DOHH2 (cell line): ENCODE measurements around the gene DDN.

Source experiments
- H3F3A ChIP-seq: fragments of 200-600 bp; sonication (generic), shearing (Covaris generic); 2 replicates; pipeline ENCODE4 v1.6.0; 2016; ENCODE audit warnings: antibody characterized with exemption, mild to moderate bottlenecking; ENCODE audit not compliant: control insufficient read depth, insufficient read depth
- H3K27ac ChIP-seq: fragments of 200-600 bp; sonication (generic); 2 replicates; pipeline ENCODE4 v1.5.1; 2014; ENCODE audit warnings: low read depth, mild to moderate bottlenecking, low read length, moderate library complexity
- H3K27me3 ChIP-seq: fragments of 200-600 bp; sonication (generic); 2 replicates; pipeline ENCODE4 v1.6.1; 2014; ENCODE audit warnings: mild to moderate bottlenecking, low read length, mixed read lengths; ENCODE audit not compliant: control insufficient read depth
- H3K36me3 ChIP-seq: fragments of 200-600 bp; sonication (generic); 2 replicates; pipeline ENCODE4 v1.6.1; 2014; ENCODE audit warnings: mild to moderate bottlenecking, low read length, moderate library complexity, mixed read lengths; ENCODE audit not compliant: control insufficient read depth
- H3K4me1 ChIP-seq: fragments of 200-600 bp; sonication (generic); 2 replicates; pipeline ENCODE4 v1.6.1; 2014; ENCODE audit warnings: mild to moderate bottlenecking, low read length, mixed read lengths; ENCODE audit not compliant: control insufficient read depth
- H3K4me2 ChIP-seq: fragments of 200-600 bp; sonication (generic); 2 replicates; pipeline ENCODE4 v1.6.0; 2014; ENCODE audit warnings: mild to moderate bottlenecking, low read length, moderate library complexity
- H3K4me3 ChIP-seq: fragments of 200-600 bp; sonication (generic); 2 replicates; pipeline ENCODE4 v1.5.1; 2014; ENCODE audit warnings: mild to moderate bottlenecking, low read length, mixed read lengths
- H3K79me2 ChIP-seq: fragments of 200-600 bp; sonication (generic); 2 replicates; pipeline ENCODE4 v1.6.1; 2014; ENCODE audit warnings: mild to moderate bottlenecking, low read length, mixed read lengths; ENCODE audit not compliant: control insufficient read depth
- H3K9me2 ChIP-seq: fragments of 200-600 bp; sonication (generic); replicated peaks from 2 replicates; pipeline ENCODE4 v1.6.1; 2014; ENCODE audit warnings: mild to moderate bottlenecking, low read length, mixed read lengths; ENCODE audit not compliant: control insufficient read depth
- H3K9me3 ChIP-seq: fragments of 200-600 bp; sonication (generic); 2 replicates; pipeline ENCODE4 v1.6.1; 2014; ENCODE audit warnings: antibody characterized with exemption, low read length, mixed read lengths; ENCODE audit not compliant: control insufficient read depth, insufficient read depth
- H4K20me1 ChIP-seq: fragments of 200-600 bp; sonication (generic); 2 replicates; pipeline ENCODE4 v1.6.0; 2014; ENCODE audit warnings: low read depth, mild to moderate bottlenecking, antibody characterized with exemption, low read length, moderate library complexity; ENCODE audit not compliant: control insufficient read depth, insufficient read depth
- EZH2phosphoT487 ChIP-seq: fragments of 200-600 bp; sonication (generic); IDR thresholded peaks from 2 replicates; pipeline ENCODE4 v1.6.1; 2017; ENCODE audit warnings: borderline replicate concordance, mild to moderate bottlenecking, antibody characterized with exemption, low read length, moderate library complexity, mixed read lengths
- TF ChIP-seq, protein P1 (sequence below): fragments of 200-600 bp; sonication (generic); IDR thresholded peaks from one replicate; pipeline ENCODE4 v1.5.1; 2014; ENCODE audit warnings: antibody characterized with exemption, mild to moderate bottlenecking, low read depth, low read length; ENCODE audit not compliant: poor library complexity, severe bottlenecking

DDN gene

DNA sequence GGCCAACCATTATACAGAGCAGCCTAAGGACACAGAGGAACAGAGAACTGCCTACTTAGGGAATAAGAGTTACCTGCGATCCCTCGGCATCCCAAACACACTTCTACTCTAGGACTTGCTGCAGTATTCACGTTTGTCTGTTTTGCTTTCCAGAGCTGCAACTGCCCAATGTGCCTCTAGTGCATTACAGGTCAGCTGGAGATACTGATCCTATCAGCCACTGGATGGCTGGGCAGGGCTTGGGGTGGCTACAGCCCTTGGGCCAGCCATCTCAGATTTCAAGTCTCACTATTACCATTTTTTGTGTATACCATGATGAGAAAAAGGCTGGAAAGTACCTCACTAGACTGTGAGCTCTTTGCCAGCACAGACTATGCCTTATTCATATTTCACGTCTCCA, 46.5 kb downstream of the DDN start:
- TF ChIP-seq, protein P1, sequence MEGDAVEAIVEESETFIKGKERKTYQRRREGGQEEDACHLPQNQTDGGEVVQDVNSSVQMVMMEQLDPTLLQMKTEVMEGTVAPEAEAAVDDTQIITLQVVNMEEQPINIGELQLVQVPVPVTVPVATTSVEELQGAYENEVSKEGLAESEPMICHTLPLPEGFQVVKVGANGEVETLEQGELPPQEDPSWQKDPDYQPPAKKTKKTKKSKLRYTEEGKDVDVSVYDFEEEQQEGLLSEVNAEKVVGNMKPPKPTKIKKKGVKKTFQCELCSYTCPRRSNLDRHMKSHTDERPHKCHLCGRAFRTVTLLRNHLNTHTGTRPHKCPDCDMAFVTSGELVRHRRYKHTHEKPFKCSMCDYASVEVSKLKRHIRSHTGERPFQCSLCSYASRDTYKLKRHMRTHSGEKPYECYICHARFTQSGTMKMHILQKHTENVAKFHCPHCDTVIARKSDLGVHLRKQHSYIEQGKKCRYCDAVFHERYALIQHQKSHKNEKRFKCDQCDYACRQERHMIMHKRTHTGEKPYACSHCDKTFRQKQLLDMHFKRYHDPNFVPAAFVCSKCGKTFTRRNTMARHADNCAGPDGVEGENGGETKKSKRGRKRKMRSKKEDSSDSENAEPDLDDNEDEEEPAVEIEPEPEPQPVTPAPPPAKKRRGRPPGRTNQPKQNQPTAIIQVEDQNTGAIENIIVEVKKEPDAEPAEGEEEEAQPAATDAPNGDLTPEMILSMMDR, result no peak
- no peak for TF ChIP-seq EZH2phosphoT487
- Histone ChIP-seq H3K4me1 (peaks cover 21% of the 10 kb centered on the region), H4K20me1 (peaks cover 5% of the 10 kb centered on the region)

DNA sequence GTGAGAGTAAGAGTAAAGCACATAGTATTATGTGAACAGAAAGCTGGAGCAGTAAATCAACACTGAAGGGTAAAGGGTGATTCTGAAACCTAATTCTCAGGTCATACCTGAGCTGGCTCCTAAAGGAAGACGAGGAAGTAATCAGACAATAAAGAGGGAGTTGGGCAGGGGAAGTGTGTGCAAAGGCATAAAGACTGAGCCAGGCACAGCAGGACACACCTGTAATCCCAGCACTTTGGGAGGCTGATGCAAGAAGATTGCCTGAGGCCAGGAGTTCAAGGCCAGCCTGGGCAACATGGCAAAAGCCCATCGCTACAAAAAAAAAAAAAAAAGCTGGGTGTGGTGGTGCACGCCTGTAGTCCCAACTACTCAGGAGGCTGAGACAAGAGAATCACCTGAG, 51.4 kb downstream of the DDN start:
- no peak overlapping the region for H3K4me2 ChIP-seq
- TF ChIP-seq EZH2phosphoT487, result no peak
- TF ChIP-seq, protein P1, result no peak
- peaks cover 11% of the 10 kb centered on the region for H3K36me3 ChIP-seq
- H3K4me3 ChIP-seq, result no peak overlapping the region
- peaks cover 63% of the 10 kb centered on the region for H3K79me2 ChIP-seq
- H3K9me3 ChIP-seq, result no peaks in the 10 kb centered on the region
- no peak overlapping the region for H3K27ac ChIP-seq
- H3K4me1 ChIP-seq, result no peaks in the 10 kb centered on the region
- peaks cover 9% of the 10 kb centered on the region; the same call in 1 of the 2 replicates for H4K20me1 ChIP-seq
- no peaks in the 10 kb centered on the region for H3F3A ChIP-seq
- H3K27me3 ChIP-seq, result no peaks in the 10 kb centered on the region
- H3K9me2 ChIP-seq, result no peaks in the 10 kb centered on the region

More for the DNA sequence above, 46.5 kb downstream of the DDN start:
- Histone ChIP-seq H3K4me2 (no peak overlapping the region), H3K9me2 (no peaks in the 10 kb centered on the region), H3K36me3 (peaks cover 41% of the 10 kb centered on the region), H3K9me3 (no peaks in the 10 kb centered on the region), H3F3A (no peaks in the 10 kb centered on the region), H3K4me3 (no peak overlapping the region), H3K27ac (no peak overlapping the region), H3K79me2 (peaks cover 77% of the 10 kb centered on the region), H3K27me3 (no peaks in the 10 kb centered on the region)

DNA sequence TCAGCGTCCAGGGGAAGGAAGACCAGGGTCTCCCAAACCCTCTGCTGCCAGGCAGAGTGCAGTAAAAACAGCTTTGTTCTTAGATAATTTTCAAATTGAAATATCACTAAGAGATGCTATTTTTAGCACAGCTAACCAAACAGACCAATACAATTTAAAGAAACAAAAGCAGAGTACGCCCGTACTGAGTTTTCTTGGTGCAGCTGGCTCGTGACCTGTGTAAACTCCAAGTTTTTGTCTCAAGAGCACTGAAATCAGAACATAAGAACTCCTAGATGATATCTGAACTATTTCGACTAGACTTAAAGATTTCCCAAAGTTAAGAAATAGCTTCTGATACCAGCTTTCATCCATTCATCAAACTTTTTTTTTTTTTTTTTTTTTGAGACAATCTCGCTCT, 52.2 kb downstream of the DDN start:
- Histone ChIP-seq H3K4me1 (no peaks in the 10 kb centered on the region), H3K9me2 (no peaks in the 10 kb centered on the region), H3K79me2 (peaks cover 60% of the 10 kb centered on the region), H3K4me3 (no peak overlapping the region), H3F3A (no peaks in the 10 kb centered on the region), H3K36me3 (peaks cover 7% of the 10 kb centered on the region), H4K20me1 (peaks cover 6% of the 10 kb centered on the region; the same call in 1 of the 2 replicates), H3K27ac (no peak overlapping the region), H3K27me3 (no peaks in the 10 kb centered on the region), H3K4me2 (no peak overlapping the region), H3K9me3 (no peaks in the 10 kb centered on the region)
- TF ChIP-seq, protein P1, result no peak
- no peak for TF ChIP-seq EZH2phosphoT487
